GM18870 (cell line): ENCODE results near the gene GIMAP8.

Experiments
- ATAC-seq: cut with Tn5 transposase; IDR thresholded peaks from one replicate; pipeline ENCODE4 v1.9.1; 2021; ENCODE audit warnings: moderate library complexity; ENCODE audit not compliant: unreplicated experiment

Gene GIMAP8

GRCh38 chr7:150450491-150451001 is at the start of gene GIMAP8:
GIMAP8 (plus strand) TSS chr7:150450630; CDS start chr7:150466699, 16,069 bp downstream.
- no peak for ATAC-seq

DNA sequence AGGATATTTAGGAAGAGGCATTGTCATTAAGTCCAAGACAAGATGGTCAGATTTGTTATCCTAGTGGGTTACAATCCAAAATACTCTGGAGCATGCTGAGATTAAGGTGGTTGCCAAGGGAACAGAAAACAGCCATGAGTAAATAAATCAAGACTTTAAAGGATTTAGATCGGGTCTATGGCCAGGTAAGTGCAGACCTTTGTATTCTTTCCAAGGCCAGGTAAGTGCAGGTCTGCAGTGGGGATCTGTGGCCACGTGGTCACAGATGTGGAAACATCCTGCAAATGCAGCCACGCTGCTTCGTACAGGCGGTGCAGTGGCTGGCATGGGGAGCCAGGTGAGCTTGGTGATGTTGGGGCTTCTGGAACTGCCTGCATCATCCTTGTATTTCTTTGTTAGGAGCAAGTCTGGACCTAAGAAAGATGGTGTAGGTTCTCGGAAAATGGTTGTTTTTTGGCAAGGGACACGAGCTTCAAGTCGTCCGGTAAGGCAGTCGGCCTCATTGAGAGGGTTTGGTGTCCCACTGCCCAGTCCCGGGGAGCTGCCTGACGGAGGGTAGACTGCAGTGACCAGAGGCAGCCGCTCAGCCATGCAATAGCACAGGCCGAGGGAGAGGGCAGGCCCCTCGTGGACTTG is 49.5 kb upstream of the GIMAP8 start:
- no peak for ATAC-seq

DNA sequence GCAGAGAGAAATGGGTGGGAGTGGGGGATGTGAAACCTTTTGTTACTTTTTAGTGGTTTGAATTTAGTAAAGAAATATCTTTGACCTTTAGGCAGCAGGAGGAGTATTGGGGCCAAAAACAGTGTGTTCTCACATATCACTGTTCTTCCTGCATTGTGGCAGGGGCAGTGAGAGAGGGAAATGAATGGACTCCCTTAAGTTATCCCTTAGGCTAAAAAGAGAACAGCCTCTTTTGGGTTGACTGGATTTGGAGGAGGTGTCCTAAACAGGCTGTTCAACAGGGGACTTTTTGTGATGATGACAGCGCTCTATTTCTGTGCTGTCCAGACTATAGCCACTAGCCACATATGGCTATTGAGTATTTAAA is 49.0 kb upstream of the GIMAP8 start:
- ATAC-seq: no peak

- ATAC-seq: no peak
These were observed 48.4 kb upstream of the GIMAP8 start for GRCh38 chr7:150401861-150402631.

- no peak for ATAC-seq
These were observed 47.6 kb upstream of the GIMAP8 start for GRCh38 chr7:150402671-150403321.

- ATAC-seq: no peak
These were observed 46.9 kb upstream of the GIMAP8 start for GRCh38 chr7:150403376-150404171.

DNA sequence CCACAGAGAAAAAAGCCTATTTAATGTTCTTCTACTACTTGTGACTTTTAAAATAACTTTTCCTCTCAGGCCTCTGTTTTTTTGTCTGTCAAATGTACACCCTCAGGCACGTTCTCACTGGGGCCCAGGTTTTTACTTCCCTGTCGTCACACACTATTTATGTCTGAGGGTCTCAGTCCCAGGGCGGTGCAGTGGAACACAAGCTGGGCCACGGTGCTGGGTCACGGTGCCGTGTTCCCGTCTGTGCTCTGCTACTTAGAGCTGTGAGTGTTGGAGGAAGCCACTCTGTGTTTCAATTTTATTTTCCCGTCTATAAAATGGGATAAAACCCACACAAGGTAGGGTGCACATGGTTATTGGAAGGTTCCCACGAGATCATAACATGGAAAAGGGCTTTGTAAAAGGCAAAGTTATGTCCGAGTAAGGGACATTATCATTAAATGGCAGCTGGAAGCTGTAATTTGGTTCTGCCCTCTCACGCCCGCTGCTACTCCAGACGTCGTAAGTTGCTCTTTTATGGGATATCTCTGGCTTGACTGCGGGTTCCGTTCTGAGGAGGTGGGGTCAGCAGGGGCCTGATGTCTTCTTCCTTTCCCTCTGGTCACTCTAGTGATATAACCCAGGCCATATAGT is 46.1 kb upstream of the GIMAP8 start:
- no peak for ATAC-seq

- no peak for ATAC-seq
These were observed 45.4 kb upstream of the GIMAP8 start for GRCh38 chr7:150404805-150405583.

- ATAC-seq: no peak
These were observed 44.7 kb upstream of the GIMAP8 start for GRCh38 chr7:150405584-150406311.

GRCh38 chr7:150406312-150406566 is 44.2 kb upstream of the GIMAP8 start:
- no peak for ATAC-seq

GRCh38 chr7:150406567-150407421 is 43.6 kb upstream of the GIMAP8 start:
- peak; percentile 82 for ATAC-seq

GRCh38 chr7:150407588-150408392 is 42.6 kb upstream of the GIMAP8 start:
- ATAC-seq: no peak

DNA sequence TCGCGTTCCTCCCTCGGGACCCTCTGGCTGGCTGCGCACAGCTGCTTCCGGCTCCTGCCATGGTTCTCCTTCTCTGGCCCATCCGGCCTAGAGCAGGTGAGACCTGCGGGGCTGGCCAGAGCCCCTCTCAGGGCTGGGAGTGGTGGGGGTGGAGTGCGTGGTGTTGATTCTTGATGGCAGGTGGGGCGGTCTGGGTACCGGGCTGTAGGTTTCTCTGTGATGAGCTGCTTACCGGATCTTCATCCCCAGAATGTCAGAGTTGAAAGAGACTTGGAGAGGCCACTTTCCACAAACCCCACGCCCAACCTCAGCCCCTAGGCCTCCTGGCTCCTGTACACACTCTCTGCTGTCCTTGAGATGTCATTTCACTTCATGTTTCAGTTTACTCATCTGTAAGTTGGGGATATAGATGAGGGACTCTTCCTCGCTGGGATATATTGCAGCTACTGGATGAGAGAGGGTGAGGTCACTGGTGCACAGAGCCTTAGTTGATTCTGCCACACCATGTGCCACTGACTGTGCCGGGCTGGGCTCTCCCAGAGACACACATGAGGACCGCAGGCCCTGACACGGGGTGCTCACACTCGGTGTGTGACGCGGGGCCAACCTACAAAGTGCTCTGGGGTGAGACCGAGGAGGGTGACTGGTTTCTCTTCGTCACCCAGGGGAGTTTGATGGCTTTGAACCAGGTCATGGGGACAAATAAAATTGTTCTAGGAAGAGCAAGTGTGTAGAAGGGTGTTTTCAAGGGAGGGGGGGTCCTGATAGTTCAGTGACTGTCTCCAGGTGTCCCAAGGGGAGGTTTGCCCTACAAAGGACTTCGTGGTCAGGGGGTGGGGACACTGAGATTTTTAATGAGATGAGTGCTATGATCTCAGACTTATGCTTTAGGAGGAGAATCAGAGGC is 41.8 kb upstream of the GIMAP8 start:
- ATAC-seq: no peak

DNA sequence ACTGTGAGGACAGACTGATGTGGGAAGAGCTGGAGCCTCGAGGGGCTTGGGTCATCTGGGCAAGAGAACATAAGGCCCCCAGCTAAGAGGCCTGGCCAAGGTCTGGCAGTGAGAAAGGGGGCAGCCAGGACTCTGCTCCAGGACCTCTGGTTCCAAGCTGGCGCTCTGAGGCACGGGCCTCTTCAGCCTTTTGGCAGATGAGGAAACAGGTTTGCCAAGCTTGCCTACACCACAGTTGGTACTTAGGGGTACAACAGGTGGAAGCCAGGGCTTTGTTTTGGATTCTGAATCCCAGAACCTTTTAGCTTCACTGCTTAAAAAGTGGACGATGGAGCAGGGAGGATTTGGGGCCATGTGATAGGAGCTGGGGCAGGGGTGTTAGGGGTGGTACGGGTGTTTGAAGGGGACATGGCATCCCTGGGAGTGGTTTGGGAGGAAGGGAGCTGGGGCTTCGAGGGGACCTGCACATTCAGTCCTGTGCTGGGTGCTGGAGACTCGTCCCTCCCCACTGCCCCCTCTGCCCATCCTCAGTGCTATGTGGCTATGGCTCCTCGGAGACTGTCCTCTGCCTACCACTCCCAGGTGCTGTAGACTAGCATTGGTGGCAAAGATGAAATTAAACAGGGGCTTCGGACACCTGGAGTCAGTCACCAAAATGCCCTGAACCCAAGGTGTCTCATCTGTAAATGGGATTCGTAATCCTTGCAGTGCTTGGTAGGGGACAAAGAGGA is 41.0 kb upstream of the GIMAP8 start:
- no peak for ATAC-seq

- ATAC-seq: no peak
These were observed 40.3 kb upstream of the GIMAP8 start for GRCh38 chr7:150410131-150410530.
